B cell (primary cell): ENCODE data around the gene DDR2. TPM values are rescaled to one million over a fixed set of nuclear protein-coding genes. Genes with fewer than 3 reads are reported as not detected.
"Not testable (repeated sequence)": the region's sequence is repeated elsewhere in the genome, so short reads cannot be mapped to it uniquely, and the experiment has no call there.

Experiments used
- ATAC-seq: fragments of 200-7000 bp; cut with Tn5 transposase; one replicate; pipeline ENCODE4 v1.10.0; 2021; ENCODE audit warnings: low read depth, mild to moderate bottlenecking, moderate number of reproducible peaks, moderate library complexity
- CTCF ChIA-PET: fragments of 350-600 bp; sonication (Branson Sonifier 250); formaldehyde crosslinking; loops from one replicate; lab custom pipeline; 2021; ENCODE audit warnings: antibody characterized with exemption, inconsistent platforms; lab: Charles Lee
- POLR2A ChIA-PET: fragments of 350-600 bp; sonication (Branson Sonifier 250); formaldehyde crosslinking; loops from one replicate; lab custom pipeline; 2021; ENCODE audit warnings: antibody characterized with exemption; lab: Charles Lee
- DNase-seq: peaks from one replicate; pipeline ENCODE4 v3.0.0; 2013
- H2AFZ ChIP-seq: 2 replicates; pipeline ENCODE4 v1.6.1; 2012; ENCODE audit warnings: mild to moderate bottlenecking, low read depth, low read length; ENCODE audit not compliant: insufficient read depth, poor library complexity, severe bottlenecking
- H3K27ac ChIP-seq, 2 donors: 1 replicate in 1 of 2; 2 replicates in 1 of 2; pipeline ENCODE4 v1.5.1; 2012 to 2013; ENCODE audit warnings: low read length in 2 of 2, mild to moderate bottlenecking in 2 of 2, moderate library complexity in 1 of 2
- H3K27me3 ChIP-seq, 4 experiments: fragments of 200-600 bp in 1 of 4; sonication (generic) in 1 of 4; replicated peaks in 1 of 4; 1 replicate in 2 of 4; 2 replicates in 2 of 4; pipeline versions ENCODE4 v1.6.1 to v1.7.0; 2013 to 2016; ENCODE audit warnings: low read length in 3 of 4, mild to moderate bottlenecking in 2 of 4, mixed read lengths in 1 of 4, moderate library complexity in 1 of 4; ENCODE audit not compliant: insufficient read depth in 4 of 4, control insufficient read depth in 3 of 4; ENCODE audit errors: control extremely low read depth in 1 of 4
- H3K36me3 ChIP-seq, 2 experiments: replicated peaks in 1 of 2; 1 replicate in 1 of 2; 2 replicates in 1 of 2; pipeline versions ENCODE4 v1.6.1 to v1.7.1; 2013; ENCODE audit warnings: low read length in 1 of 2; ENCODE audit not compliant: insufficient read depth in 2 of 2, control insufficient read depth in 1 of 2; ENCODE audit errors: control extremely low read depth in 1 of 2, extremely low read depth in 1 of 2
- H3K4me1 ChIP-seq, 2 donors: fragments of 200-600 bp in 1 of 2; sonication (generic) in 1 of 2; 1 replicate in 1 of 2; 2 replicates in 1 of 2; pipeline versions ENCODE4 v1.5.1 to v1.6.1; 2013 to 2017; ENCODE audit warnings: low read length in 2 of 2; ENCODE audit not compliant: control insufficient read depth in 2 of 2, insufficient read depth in 2 of 2
- H3K4me2 ChIP-seq: replicated peaks from 2 replicates; pipeline ENCODE3; 2012; ENCODE audit warnings: mild to moderate bottlenecking, low read depth, low read length; ENCODE audit not compliant: poor library complexity, severe bottlenecking
- H3K4me3 ChIP-seq, 5 experiments: fragments of 200-600 bp in 1 of 5; sonication (generic) in 1 of 5; 1 replicate in 3 of 5; 2 replicates in 2 of 5; pipeline versions ENCODE4 v1.5.1 to v1.7.0; 2011 to 2016; ENCODE audit warnings: low read length in 4 of 5, mild to moderate bottlenecking in 4 of 5, low read depth in 2 of 5, control low read depth in 1 of 5, moderate library complexity in 1 of 5; ENCODE audit not compliant: insufficient read depth in 1 of 5; ENCODE audit errors: control extremely low read depth in 1 of 5, extremely low read depth in 1 of 5
- H3K79me2 ChIP-seq: fragments of 200-600 bp; sonication (generic); one replicate; pipeline ENCODE4 v1.6.0; 2016; ENCODE audit warnings: low read length; ENCODE audit not compliant: control insufficient read depth, insufficient read depth
- H3K9ac ChIP-seq: fragments of 200-600 bp; sonication (generic); 2 replicates; pipeline ENCODE4 v1.6.1; 2017; ENCODE audit warnings: mild to moderate bottlenecking, low read length, moderate library complexity
- H3K9me3 ChIP-seq, 3 donors: one replicate each; pipeline versions ENCODE4 v1.6.1 to v1.7.1; 2013; ENCODE audit warnings: low read length in 2 of 3; ENCODE audit not compliant: control insufficient read depth in 2 of 3, insufficient read depth in 1 of 3; ENCODE audit errors: control extremely low read depth in 1 of 3
- H4K20me1 ChIP-seq: 2 replicates; pipeline ENCODE4 v1.6.0; 2012; ENCODE audit warnings: mild to moderate bottlenecking, low read length; ENCODE audit not compliant: insufficient read depth, control insufficient read depth, poor library complexity, severe bottlenecking
- H3K27ac Mint-ChIP-seq: one replicate; pipeline ENCODE4 v1.8.0; 2021; ENCODE audit warnings: mixed read lengths
- H3K27me3 Mint-ChIP-seq: one replicate; pipeline ENCODE4 v1.8.0; 2021; ENCODE audit warnings: mixed read lengths
- H3K4me1 Mint-ChIP-seq: one replicate; pipeline ENCODE4 v1.8.0; 2021; ENCODE audit warnings: mixed read lengths
- H3K4me3 Mint-ChIP-seq: one replicate; pipeline ENCODE4 v1.8.0; 2021; ENCODE audit warnings: mixed read lengths
- H3K9me3 Mint-ChIP-seq: one replicate; pipeline ENCODE4 v1.8.0; 2022; ENCODE audit warnings: mixed read lengths; ENCODE audit not compliant: insufficient read depth
- CTCF ChIP-seq: fragments of 200-600 bp; IDR thresholded peaks from one replicate; pipeline ENCODE4 v1.8.0; 2022; ENCODE audit warnings: antibody characterized with exemption, mild to moderate bottlenecking
- EZH2 ChIP-seq: IDR thresholded peaks from 2 replicates; pipeline ENCODE4 v1.6.1; 2012; ENCODE audit warnings: borderline replicate concordance, low read depth, mild to moderate bottlenecking, moderate library complexity, low read length; ENCODE audit not compliant: insufficient read depth, poor library complexity, severe bottlenecking
- WGBS: methylation state at CpG from one replicate; pipeline ENCODE4 v1.1.5; 2013; ENCODE audit warnings: missing lambda C conversion rate; ENCODE audit not compliant: insufficient coverage; 5-methylcytosine and 5-hydroxymethylcytosine counted together
- intact Hi-C: fragments of 100-400 bp; cut with micrococcal nuclease; formaldehyde crosslinking; loops from one replicate; pipeline ENCODE4 v1.10.0; 2022
- polyA plus RNA-seq: library from polyadenylated mRNA; depleted of rRNA; stranded (reverse); fragments of >200 nt; gene quantifications from 2 replicates; pipeline ENCODE4 v1.2.3, GENCODE V29; 2012
- total RNA-seq, 2 donors: library from RNA; stranded (reverse); fragments of 120-200 nt in 1 of 2; gene quantifications; 1 replicate in 1 of 2; 2 replicates in 1 of 2; pipeline versions ENCODE4 v1.2.3 to v1.2.4, GENCODE V29; 2013 to 2022

The DDR2 gene
- total and polyA plus RNA-seq, 2 donors (not counting 1 experiment from before 2014, with no cell fraction given): 0.12 to 0.24 TPM

GRCh38 chr1:162740755-162741154 lies 108.5 kb downstream of the DDR2 start:
- Histone ChIP-seq H3K4me1 (no peaks in the 10 kb centered on the region), H3K36me3 (no peaks in the 10 kb centered on the region), H3K9me3 (peaks cover 0 to 4% (median 0%) of the 10 kb centered on the region in 3 donors), H3K27ac (no peak overlapping the region), H3K4me2 (no peak overlapping the region), H3K4me3 (no peak overlapping the region), H2AFZ (no peak overlapping the region), H3K9ac (no peak overlapping the region), H3K27me3 (no peaks in the 10 kb centered on the region), H4K20me1 (no peaks in the 10 kb centered on the region), H3K79me2 (no peaks in the 10 kb centered on the region)
- H3K27ac Mint-ChIP-seq: no peak overlapping the region
- no peak for ATAC-seq
- no peak for TF ChIP-seq EZH2
- TF ChIP-seq CTCF: no peak
- whole genome bisulfite sequencing: 100% methylated on average over 1 of the region's 4 CpGs
- CTCF ChIA-PET: no interaction called here
- no peaks in the 10 kb centered on the region for H3K9me3 Mint-ChIP-seq
- DNase-seq: no peak
- peaks cover 8% of the 10 kb centered on the region for H3K27me3 Mint-ChIP-seq
- H3K4me1 Mint-ChIP-seq: no peaks in the 10 kb centered on the region
- intact Hi-C loops: no loop called here
- POLR2A ChIA-PET: no interaction called here
- H3K4me3 Mint-ChIP-seq: no peak overlapping the region

GRCh38 chr1:162741574-162741973 lies 109.3 kb downstream of the DDR2 start:
- Histone ChIP-seq H3K4me2 (no peak overlapping the region), H3K4me1 (no peaks in the 10 kb centered on the region), H3K36me3 (no peaks in the 10 kb centered on the region), H3K9me3 (peaks cover 0 to 10% (median 0%) of the 10 kb centered on the region in 3 donors), H3K9ac (no peak overlapping the region), H2AFZ (no peak overlapping the region), H3K79me2 (no peaks in the 10 kb centered on the region), H3K27me3 (no peaks in the 10 kb centered on the region), H3K27ac (no peak overlapping the region), H3K4me3 (no peak overlapping the region), H4K20me1 (no peaks in the 10 kb centered on the region)
- intact Hi-C loops: no loop called here
- DNase-seq (no peak), ATAC-seq (no peak)
- ChIA-PET POLR2A (no interaction called here), CTCF (no interaction called here)
- H3K4me1 Mint-ChIP-seq: no peaks in the 10 kb centered on the region
- no peaks in the 10 kb centered on the region for H3K9me3 Mint-ChIP-seq
- H3K27ac Mint-ChIP-seq: no peak overlapping the region
- H3K27me3 Mint-ChIP-seq: peaks cover 8% of the 10 kb centered on the region
- TF ChIP-seq CTCF: no peak
- TF ChIP-seq EZH2: no peak
- 40% methylated on average over 1 of the region's 2 CpGs for WGBS
- no peak overlapping the region for H3K4me3 Mint-ChIP-seq

- H4K20me1 ChIP-seq, ATAC-seq, DNase-seq, H3K79me2 ChIP-seq, H3K4me3 Mint-ChIP-seq, H3K36me3 ChIP-seq, H3K9me3 Mint-ChIP-seq, H3K27me3 ChIP-seq, H3K4me1 ChIP-seq, POLR2A ChIA-PET, H3K9me3 ChIP-seq, H3K27ac ChIP-seq, CTCF ChIA-PET, H3K4me3 ChIP-seq, H3K4me2 ChIP-seq, H3K27ac Mint-ChIP-seq, H3K9ac ChIP-seq, intact Hi-C loops, H3K4me1 Mint-ChIP-seq, H2AFZ ChIP-seq: not testable (repeated sequence)
- H3K27me3 Mint-ChIP-seq: peaks cover 18% of the 10 kb centered on the region
- WGBS: 94% methylated on average over 13 of the region's 14 CpGs
Observed at GRCh38 chr1:162746264-162746942, 114.1 kb downstream of the DDR2 start.
